ENCODE data around the gene LGALS12. TPM values are rescaled to one million over a fixed set of nuclear protein-coding genes. Genes with fewer than 3 reads are reported as not detected.

LGALS12 gene
- total and polyA plus RNA-seq, 11 donors, result 0.32 to 15.1 (median 1.1) TPM; not detected in 2

DNA sequence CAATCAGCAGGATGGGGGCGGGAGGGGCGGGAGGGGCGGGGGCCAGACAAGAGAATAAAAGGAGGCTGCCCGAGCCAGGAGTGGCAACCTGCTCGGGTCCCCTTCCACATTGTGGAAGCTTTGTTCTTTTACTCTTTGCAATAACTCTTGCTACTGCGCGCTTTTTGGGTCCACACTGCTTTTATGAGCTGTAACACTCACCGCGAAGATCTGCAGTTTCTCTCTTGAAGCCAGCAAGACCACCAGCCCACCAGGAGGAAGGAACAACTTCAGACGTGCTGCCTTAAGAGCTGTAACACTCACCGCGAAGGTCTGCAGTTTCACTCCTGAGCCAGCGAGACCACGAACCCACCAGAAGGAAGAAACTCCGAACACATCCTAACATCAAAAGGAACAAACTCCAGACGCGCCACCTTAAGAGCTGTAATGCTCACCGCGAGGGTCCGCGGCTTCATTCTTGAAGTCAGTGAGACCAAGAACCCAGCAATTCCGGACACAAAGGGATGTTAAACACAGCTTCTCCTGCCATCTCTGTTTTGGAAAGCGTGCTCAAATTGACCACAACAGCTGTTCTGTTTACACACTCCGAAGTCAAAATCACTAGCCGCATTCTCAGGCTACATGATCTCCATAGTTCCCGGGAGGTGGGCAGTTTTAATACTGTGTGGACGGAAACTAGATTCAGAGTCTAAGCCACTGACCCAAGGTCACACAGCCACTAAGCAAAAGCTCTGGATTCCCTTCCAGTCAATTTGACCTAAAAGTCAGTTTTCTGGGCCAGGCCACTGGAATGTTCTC, 45.4 kb downstream of the LGALS12 start:
- peak overlapping the region in 1 of 12 donors; percentile 44 for H3K27ac ChIP-seq
- intact Hi-C loops (cut with DNase I), result no loop called here
- TF ChIP-seq POLR2A (IDR thresholded peaks at IDR 0.05), result no peak
- TF ChIP-seq, protein P1, sequence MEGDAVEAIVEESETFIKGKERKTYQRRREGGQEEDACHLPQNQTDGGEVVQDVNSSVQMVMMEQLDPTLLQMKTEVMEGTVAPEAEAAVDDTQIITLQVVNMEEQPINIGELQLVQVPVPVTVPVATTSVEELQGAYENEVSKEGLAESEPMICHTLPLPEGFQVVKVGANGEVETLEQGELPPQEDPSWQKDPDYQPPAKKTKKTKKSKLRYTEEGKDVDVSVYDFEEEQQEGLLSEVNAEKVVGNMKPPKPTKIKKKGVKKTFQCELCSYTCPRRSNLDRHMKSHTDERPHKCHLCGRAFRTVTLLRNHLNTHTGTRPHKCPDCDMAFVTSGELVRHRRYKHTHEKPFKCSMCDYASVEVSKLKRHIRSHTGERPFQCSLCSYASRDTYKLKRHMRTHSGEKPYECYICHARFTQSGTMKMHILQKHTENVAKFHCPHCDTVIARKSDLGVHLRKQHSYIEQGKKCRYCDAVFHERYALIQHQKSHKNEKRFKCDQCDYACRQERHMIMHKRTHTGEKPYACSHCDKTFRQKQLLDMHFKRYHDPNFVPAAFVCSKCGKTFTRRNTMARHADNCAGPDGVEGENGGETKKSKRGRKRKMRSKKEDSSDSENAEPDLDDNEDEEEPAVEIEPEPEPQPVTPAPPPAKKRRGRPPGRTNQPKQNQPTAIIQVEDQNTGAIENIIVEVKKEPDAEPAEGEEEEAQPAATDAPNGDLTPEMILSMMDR (IDR thresholded peaks at IDR 0.05), result no peak
- H3K27me3 ChIP-seq, result no peaks in the 10 kb centered on the region
- DNase-seq (no peak), ATAC-seq (no peak)
- peak overlapping the region in 1 of 12 donors; percentile 26 for H3K4me3 ChIP-seq
- peaks cover 0 to 17% (median 0%) of the 10 kb centered on the region in 9 donors for H3K36me3 ChIP-seq
- H3K9me3 ChIP-seq, result no peaks in the 10 kb centered on the region
- 84 to 92% (median 91%) methylated on average over 27 of the region's 27 CpGs for WGBS, 4 donors
- H3K4me1 ChIP-seq, result peaks cover 0 to 18% (median 0%) of the 10 kb centered on the region in 12 donors

DNA sequence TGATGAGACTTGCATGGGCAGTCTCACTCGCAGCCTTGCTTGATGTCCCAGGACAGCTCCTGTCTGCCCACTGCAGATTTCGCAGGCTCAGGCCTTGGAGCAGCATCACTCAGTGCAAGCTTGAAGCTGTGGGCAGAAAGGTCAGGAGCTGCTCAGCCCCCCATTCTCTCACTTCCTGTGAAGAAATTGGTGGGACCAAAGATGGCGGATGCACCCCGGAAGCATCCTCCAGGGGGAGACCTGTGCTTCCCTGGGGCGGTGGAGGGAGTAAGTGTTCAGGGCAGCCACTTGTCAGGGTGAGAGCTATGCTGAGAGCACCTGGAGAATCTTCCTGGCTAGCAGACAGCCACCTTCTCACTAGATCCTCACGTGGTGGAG, 46.0 kb downstream of the LGALS12 start:
- TF ChIP-seq, protein P1 (IDR thresholded peaks at IDR 0.05), result no peak
- no peak for TF ChIP-seq POLR2A (IDR thresholded peaks at IDR 0.05)

DNA sequence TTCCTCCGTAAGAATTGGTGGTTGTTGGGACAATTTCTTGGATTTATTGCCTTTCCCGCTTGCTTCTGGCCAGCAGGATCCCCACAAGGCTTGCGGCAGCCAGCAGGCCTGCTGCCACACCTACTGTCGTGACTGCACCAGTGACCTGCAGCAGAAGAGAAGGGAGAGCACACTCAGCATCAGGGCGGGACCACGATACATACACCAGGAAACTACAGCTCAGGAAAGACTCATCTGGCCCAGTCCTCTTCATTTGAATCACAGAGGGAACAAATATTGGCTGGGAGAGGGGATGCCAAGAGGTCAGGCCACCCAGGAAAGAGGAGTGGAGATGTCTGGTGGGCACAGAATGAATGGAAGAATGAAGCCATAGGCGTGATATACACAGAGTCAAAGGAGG, 47.0 kb downstream of the LGALS12 start:
- ATAC-seq (no peak), DNase-seq (no peak)
- no peak overlapping the region for H3K4me3 ChIP-seq
- H3K9me3 ChIP-seq, result no peaks in the 10 kb centered on the region
- peaks cover 0 to under 1% (median 0%) of the 10 kb centered on the region in 9 donors for H3K36me3 ChIP-seq
- intact Hi-C loops (cut with DNase I), result no loop called here
- TF ChIP-seq POLR2A (IDR thresholded peaks at IDR 0.05), result no peak
- TF ChIP-seq, protein P1 (IDR thresholded peaks at IDR 0.05), result no peak
- WGBS, 4 donors, result 89 to 94% (median 92%) methylated on average over 7 of the region's 7 CpGs
- H3K4me1 ChIP-seq, result peaks cover 0 to 18% (median 0%) of the 10 kb centered on the region in 12 donors
- no peaks in the 10 kb centered on the region for H3K27me3 ChIP-seq
- H3K27ac ChIP-seq, result peak overlapping the region in 1 of 12 donors; percentile 63

More for the DNA sequence above, 46.0 kb downstream of the LGALS12 start:
- no peak for ATAC-seq
- intact Hi-C loops (cut with DNase I), result no loop called here
- peak overlapping the region in 1 of 12 donors; percentile 26 for H3K4me3 ChIP-seq
- peaks cover 0 to 11% (median 0%) of the 10 kb centered on the region in 9 donors for H3K36me3 ChIP-seq
- peaks cover 0 to 18% (median 0%) of the 10 kb centered on the region in 12 donors for H3K4me1 ChIP-seq
- 86 to 95% (median 88%) methylated on average over 5 to 6 of the region's 6 CpGs for WGBS, 4 donors
- H3K27me3 ChIP-seq, result no peaks in the 10 kb centered on the region
- H3K9me3 ChIP-seq, result no peaks in the 10 kb centered on the region
- DNase-seq, result no peak
- peak overlapping the region in 1 of 12 donors; percentile 44 for H3K27ac ChIP-seq

DNA sequence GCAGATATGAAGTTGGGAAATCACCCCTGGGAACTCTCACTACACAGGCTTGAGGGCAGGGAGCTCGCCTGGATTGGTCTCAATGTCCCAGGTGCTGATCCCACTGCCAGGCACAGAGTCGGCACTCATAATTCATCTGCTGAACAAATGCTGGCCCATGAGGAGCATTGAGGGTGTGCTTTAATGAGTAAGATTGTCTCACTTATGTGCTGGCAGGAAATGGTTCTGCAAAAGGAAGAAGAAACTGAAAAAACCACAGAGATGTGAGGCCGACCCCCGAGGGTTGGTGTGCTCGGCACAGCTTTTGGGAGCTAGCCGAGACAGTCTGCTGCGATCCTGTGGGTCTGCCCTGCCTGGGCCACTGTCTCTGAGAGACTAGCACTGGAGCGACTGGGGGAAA, 47.9 kb downstream of the LGALS12 start:
- WGBS, 4 donors, result 61 to 73% (median 63%) methylated on average over 8 of the region's 8 CpGs
- peaks cover 0 to 18% (median 0%) of the 10 kb centered on the region in 12 donors for H3K4me1 ChIP-seq
- intact Hi-C loops (cut with DNase I), result no loop called here
- DNase-seq (no peak), ATAC-seq (no peak)
- no peaks in the 10 kb centered on the region for H3K36me3 ChIP-seq
- no peaks in the 10 kb centered on the region for H3K9me3 ChIP-seq
- H3K27ac ChIP-seq, result peak overlapping the region in 1 of 12 donors; percentile 63
- H3K4me3 ChIP-seq, result no peak overlapping the region
- TF ChIP-seq, protein P1 (IDR thresholded peaks at IDR 0.05), result no peak
- TF ChIP-seq POLR2A (IDR thresholded peaks at IDR 0.05), result no peak
- no peaks in the 10 kb centered on the region for H3K27me3 ChIP-seq

Measured in heart left ventricle (tissue), 16 donors.